Stomach (tissue), 4 donors: ENCODE results near the gene TSPYL2.

Source experiments
- EP300 ChIP-seq: sonication (generic); formaldehyde crosslinking; IDR thresholded peaks from one replicate; pipeline ENCODE4 v1.6.1; 2017; ENCODE audit warnings: antibody characterized with exemption
- POLR2A ChIP-seq, 4 donors: fragments of 450-650 bp; IDR thresholded peaks; one replicate each; pipeline ENCODE4 v1.6.1; 2016; ENCODE audit warnings: antibody characterized with exemption in 4 of 4, control low read depth in 2 of 4, mild to moderate bottlenecking in 1 of 4, moderate library complexity in 1 of 4
- POLR2AphosphoS5 ChIP-seq, 3 donors: sonication (generic); formaldehyde crosslinking; IDR thresholded peaks; one replicate each; pipeline ENCODE4 v1.6.1; 2016; ENCODE audit warnings: antibody characterized with exemption in 3 of 3
- TF ChIP-seq, protein P1 (sequence below), 7 experiments: fragments of 450-650 bp in 4 of 7; fragments of 200-600 bp in 3 of 7; sonication (generic) in 3 of 7; IDR thresholded peaks; one replicate each; pipeline ENCODE4 v1.5.1; 2016 to 2019; ENCODE audit warnings: antibody characterized with exemption in 7 of 7, control low read depth in 2 of 7, mild to moderate bottlenecking in 1 of 7

- no peak for TF ChIP-seq EP300
- TF ChIP-seq, protein P1, sequence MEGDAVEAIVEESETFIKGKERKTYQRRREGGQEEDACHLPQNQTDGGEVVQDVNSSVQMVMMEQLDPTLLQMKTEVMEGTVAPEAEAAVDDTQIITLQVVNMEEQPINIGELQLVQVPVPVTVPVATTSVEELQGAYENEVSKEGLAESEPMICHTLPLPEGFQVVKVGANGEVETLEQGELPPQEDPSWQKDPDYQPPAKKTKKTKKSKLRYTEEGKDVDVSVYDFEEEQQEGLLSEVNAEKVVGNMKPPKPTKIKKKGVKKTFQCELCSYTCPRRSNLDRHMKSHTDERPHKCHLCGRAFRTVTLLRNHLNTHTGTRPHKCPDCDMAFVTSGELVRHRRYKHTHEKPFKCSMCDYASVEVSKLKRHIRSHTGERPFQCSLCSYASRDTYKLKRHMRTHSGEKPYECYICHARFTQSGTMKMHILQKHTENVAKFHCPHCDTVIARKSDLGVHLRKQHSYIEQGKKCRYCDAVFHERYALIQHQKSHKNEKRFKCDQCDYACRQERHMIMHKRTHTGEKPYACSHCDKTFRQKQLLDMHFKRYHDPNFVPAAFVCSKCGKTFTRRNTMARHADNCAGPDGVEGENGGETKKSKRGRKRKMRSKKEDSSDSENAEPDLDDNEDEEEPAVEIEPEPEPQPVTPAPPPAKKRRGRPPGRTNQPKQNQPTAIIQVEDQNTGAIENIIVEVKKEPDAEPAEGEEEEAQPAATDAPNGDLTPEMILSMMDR (IDR thresholded peaks at IDR 0.05), result no peak
- no peak for TF ChIP-seq POLR2AphosphoS5 (IDR thresholded peaks at IDR 0.05)
- TF ChIP-seq POLR2A (IDR thresholded peaks at IDR 0.05), result no peak
These were observed 7.8 kb downstream of the TSPYL2 start for GRCh38 chrX:53089925-53090324.
